NAMALWA (cell line): ENCODE results near the gene PSMB7.

Source experiments
- DNase-seq: peaks from one replicate; pipeline ENCODE4 v3.0.0-alpha.2; 2015; ENCODE audit warnings: low spot score

The PSMB7 gene

DNA sequence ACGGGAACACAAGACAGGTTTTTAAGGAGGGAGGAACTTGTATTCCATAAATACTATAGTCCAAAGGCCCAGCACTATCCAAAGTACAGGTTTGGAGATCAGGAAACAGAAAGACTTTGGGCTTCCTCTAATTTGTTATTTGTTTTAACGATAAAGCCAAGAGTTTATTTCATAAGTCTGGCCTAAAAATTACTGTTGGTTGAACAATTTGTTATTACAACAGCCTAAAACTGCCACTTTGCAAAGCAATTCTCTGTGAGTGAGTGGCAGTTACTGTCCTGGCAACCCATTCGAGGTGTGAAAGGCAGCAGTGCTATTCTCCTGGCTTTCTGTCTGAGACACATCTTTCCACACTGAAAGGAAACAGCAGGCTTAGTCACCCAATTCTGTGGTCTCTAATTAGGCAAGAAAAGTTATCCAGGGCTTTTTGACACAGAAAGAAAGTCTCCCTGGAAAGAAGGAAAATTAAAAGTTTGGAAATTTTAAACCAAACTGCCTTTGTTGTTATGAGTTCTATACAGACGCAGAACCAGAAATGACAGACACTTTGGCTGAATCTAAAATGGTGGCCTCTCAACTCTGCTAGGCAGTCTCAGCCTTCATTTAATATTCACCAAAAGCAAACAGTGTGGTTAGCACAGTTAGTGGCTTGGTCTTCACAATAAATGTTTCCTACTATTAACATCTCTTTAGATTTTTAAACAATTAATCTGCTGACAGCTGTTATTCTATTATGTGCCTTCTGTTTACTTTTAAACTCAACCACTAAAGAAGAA lies 33.9 kb downstream of the PSMB7 start:
- no peak for DNase-seq

DNA sequence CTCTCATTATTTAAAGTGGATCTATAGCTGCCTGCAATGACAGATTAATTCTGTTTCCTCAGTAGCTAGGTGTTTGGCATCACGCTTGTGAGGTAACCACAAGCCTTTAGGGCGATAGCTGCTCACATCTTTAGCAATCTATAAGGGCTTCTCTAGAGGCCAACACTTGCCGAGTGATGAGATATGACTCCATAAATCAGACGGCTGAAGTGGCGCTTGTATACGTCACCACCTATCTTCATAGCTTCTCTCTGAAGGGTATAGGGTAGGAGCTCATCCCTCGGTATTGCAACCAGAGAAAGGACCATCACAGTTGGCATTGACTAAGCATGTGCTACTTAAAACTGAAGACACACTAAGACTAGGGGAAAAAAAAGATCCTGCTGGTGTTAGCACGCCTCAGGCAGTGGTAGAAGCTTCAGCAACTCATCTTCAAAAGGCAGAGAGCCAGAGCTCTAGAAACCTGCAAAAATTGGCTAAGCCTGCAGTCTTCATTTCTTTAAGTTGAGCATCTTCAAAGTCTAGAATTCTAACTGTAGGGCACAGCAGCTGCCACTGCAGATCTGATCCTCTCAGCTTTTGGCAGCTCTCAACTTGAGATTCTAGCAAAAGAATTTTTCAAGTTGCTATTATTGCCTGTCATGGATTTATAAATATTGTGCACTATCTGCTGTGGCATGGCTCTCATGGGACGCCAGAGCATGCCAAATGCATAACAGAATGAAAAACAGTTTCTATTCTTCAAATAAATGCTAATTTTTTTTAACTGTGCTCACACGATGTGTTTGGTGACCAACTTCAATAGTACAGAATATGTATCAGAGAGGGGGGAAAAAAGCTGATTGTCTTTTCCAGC lies 37.5 kb downstream of the PSMB7 start:
- no peak for DNase-seq

DNA sequence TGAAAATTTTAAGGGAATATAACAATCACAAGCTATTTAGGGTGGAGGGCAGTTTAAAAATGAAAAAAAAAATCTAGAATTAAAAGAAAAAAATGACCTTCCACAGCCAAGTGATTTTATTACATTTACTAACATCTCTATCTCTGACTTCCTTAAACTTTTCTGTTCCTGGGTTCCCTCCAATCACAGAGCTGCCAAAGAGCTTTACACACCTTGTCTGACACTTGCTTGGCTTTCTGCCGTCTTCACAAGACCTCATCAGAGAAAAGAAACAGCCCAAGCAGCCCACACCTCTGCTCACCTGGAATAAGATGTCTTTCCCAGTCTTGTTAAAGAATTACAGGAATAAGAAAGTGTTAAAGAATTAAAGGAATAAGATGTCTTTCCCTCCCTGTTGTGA lies 38.9 kb downstream of the PSMB7 start:
- DNase-seq, result no peak

DNA sequence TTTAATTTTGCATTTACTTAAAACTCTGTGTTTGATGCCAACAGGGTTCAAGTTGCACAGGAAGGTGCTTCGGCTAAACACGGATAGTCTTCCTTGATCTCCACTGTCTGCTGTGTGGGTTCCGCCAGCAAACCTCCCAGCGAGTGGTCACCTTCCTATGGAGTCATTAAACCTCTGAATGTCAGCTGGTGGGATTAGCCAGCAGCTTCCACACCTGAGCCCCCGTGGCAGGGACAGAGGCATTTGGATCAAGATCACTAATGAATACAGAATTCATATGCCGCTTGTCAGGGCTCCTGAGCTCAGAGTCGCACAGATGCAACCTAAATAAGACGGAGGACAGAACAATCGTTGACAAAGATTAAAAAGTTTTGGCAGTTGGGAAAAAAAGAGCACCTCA lies 39.5 kb downstream of the PSMB7 start:
- DNase-seq, result no peak

DNA sequence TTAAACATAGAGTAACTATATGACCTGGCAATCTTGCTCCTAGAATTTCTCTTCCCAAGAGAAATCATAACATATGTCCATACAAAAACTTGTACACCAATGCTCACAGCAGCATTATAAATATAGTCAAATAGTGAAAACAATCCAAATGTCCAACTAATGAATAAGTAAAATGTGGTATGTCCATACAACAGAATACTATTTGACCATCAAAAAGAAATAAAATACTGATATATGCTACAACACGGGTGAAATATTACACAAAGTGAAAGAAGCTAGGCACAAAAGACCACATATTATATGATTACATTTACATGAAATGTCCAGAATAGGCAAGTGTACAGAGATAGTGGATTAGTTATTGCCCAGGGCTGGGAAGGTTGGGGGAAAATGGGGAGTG lies 41.4 kb downstream of the PSMB7 start:
- no peak for DNase-seq

DNA sequence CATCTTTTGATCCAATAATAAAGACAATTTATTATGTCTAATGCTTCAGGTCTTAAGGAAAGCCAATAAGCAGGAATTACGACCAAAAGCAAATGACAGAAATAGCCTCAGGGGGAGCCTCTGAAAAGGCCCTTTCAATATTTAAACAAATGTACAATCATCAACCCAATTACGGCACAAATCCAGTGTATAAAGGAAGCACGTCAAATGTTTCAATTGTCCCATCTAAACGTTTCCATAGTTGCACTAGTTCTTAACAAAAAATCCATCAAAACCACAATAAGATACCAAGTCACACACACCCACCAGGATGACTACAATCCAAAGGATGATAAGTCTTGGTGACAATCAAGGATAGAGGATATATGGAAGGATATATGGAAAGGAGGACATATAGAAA lies 41.9 kb downstream of the PSMB7 start:
- no peak for DNase-seq

DNA sequence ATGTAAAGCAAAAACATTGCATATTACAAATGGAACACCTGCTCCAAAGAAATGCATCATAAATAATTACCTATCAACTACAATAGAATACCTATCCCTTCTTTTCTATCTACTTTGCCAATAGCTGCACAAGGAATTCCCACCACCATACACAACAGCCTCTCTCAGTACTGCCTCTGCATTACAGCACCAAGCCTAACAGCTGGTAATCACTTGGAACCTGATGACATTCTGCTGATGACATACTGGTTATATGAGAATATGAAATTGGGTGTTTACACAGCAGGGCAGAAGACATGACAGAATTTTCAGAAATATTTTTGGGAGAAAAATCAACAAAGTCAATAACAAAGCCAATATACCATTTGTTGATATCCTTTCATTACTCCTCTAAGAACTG lies 43.2 kb downstream of the PSMB7 start:
- no peak for DNase-seq

DNA sequence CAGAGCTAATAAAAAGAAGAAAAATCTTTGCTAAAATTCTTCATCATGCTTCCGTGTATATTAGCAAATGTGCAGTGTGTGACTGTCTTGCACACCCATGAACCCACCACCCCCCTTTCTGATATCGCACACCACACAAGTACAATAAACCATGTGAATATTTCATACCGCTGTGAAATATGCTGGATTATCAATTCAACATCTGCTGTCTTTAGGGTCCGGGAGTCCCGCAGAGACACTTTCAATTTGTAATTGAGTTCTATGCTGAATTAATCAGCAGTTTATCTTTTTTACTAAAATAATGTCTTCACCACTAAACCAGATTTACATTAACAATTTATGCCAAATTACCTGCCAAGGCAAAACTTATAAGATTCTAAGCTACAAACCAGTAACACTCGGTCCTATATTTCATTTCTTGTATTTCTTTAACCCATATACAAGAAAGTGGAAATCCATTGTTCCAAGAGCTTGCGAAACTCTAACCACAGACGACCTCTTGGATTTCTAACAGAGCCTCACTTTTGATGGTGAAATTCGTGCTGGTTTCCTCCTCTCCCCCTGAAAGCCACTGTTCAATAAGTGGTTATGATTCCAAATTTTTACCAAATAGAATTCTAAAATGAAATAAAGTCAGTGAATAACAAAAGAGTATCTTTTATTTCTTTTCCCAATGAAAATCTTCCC lies 44.2 kb downstream of the PSMB7 start:
- no peak for DNase-seq

DNA sequence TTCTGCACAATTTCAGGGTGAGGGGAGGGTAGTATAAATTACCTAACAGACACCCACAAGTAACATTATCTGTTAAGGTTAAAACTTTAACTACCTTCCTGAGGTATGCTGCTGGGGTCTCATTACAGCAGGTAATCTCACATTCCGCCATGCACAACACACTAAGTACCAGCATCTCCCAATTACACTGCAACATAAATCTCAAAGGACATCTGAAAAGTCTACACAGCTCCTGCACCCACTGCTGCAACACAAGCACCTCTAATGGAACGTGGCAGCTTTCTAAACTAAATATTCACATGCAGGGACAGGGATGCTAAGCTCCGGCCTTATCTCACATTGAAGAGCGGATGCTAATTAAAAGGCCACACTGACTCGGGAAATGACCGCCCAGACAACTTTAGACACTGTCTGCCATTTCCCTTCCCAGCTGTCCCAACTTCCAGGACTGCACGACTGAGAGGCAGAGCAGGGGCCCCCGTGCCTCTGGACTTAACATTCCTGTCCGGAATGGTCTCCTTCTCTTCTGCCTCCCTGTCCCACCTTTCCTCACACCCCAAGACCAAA lies 45.9 kb downstream of the PSMB7 start:
- no peak for DNase-seq

DNA sequence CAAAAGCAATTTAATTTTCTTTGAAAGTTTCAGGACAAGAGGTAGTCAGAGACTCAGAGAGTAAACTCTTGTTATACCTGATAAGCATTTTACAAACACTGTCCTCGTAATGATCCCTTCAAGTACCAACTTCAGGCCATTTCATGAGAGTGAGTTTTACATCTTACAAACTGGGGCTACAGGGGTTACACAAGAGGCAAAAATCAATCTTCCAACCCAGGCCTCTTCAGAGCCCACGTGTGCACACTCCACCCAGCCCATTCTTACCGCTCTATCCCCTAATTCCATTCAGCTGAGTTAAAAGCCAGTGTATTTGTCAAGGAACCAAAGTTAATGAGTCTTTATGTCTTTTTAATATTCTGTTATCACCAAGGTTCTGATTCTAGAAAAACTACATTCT lies 46.5 kb downstream of the PSMB7 start:
- no peak for DNase-seq

DNA sequence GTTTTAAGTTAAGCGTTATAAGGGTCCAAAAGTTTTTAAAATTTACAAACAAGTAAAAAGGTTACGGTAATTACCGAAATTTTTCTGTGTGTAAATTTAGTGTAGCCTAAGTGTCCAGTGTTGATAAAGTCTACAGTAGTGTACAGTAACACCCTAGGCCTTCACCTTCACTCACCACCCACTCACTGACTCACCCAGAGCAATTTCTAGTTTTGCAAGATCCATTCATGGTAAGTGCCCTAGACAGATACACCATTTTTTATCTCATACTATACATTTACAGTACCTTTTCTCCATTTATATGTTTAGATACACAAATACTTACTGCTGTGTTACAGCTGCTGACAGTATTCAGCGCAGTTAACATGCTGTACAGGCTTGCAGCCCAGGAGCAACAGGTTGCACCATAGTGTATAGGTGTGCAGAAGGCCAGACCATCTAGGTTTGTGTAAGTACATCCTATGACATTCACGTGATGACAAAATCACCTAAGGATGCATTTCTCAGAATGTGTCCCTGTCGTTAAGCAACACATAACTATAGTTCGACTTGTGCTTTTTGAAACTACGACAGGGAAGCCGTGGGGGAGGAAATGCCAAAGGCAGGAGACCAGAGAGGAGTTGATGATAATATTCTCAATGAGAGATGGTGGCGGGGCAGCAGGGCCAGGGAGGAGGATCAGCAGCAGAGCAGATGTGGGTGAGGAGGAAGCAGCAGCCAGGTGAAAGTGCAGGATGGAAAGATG lies 48.6 kb downstream of the PSMB7 start:
- no peak for DNase-seq

DNA sequence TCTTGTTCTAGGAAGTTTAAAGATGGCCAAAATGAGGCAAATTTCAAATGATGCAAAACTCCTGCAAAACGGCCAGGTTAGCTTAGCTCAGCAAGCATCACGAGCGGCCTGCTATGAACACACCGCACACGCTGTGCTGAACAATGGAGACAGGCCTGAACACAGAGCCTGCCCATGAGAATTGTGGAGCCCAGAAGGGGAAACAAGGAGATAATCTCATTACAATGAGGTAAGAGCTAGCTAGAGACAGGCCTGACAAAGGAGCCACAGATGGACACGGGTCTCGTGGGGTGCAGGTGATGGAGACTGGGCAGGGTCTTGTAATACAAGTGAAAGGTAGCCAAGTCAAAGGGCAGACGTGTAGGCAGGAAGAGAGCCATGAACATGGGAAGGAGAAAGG lies 50.2 kb downstream of the PSMB7 start:
- DNase-seq, result no peak

DNA sequence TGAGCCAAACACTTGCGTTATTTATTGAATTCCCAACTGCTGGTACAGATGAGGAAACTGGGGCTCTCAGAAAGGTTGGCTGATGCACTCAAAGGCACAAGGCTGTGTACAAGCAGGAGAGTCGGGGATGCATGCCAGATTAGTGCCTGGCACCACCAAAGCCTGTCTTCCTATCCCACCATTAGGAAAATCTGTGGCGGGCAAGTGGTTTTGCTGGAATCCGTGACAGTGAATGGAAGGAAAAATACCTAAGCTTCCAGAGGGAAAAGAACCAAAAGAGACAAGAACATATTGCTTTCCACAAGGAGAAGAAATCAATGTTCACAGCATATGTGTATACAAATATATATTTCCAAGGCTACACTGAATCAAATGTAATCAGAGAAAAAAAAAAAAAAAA lies 51.1 kb downstream of the PSMB7 start:
- DNase-seq, result no peak

DNA sequence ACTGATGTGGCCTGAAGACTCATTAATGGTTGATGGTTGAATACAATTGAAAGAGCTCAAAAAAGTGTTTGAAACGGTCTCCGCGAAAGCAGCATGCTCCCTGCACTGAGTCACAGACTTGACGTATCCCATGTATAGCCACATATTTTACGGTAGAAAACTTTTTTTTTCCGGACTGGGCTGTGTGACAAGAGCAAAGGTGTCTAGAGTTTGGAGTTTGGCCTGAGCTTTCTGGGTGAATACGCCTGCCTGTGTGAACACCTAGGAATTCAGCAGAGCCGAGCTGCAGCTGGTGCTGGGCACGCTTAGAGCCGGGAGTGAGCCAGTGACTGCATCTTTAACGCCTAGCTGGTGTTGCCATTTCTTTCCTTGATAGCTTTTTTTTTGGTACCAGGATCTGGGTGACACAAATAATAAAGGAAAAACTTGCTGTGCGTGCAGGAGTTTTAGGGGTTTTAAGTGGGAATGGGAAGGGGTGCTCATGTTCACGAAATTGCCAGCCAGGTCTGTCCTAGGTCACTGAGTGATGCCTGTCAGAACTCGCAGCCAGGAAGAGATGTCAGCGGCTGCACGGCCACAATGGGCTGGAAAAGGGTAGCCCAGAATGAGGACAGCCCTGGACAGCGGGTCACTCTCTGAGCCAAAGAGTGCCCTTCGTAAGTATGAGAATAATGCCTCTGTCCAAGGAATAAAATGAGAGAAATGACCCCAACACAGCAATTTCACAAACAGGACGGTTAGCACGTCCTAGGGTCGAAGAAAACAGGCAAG lies 51.7 kb downstream of the PSMB7 start:
- no peak for DNase-seq

DNA sequence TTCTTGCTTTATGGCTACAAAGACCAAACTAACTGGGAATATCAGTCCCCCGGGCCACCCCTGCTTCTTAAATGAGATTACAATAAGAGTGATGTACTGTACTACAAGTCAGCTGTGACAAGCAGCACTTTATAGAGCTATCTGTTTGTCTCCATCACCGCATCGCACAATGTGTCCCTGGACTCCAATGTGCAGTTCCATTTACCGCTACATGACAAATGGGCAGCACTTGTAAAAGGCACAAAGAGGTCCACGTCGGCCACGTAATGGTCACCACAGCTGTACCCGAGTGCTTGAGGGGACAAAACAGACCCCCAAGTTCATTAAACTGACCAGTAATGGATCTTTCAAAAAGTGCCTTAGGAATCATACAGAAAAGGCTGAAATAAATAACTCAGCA lies 54.1 kb downstream of the PSMB7 start:
- no peak for DNase-seq

DNA sequence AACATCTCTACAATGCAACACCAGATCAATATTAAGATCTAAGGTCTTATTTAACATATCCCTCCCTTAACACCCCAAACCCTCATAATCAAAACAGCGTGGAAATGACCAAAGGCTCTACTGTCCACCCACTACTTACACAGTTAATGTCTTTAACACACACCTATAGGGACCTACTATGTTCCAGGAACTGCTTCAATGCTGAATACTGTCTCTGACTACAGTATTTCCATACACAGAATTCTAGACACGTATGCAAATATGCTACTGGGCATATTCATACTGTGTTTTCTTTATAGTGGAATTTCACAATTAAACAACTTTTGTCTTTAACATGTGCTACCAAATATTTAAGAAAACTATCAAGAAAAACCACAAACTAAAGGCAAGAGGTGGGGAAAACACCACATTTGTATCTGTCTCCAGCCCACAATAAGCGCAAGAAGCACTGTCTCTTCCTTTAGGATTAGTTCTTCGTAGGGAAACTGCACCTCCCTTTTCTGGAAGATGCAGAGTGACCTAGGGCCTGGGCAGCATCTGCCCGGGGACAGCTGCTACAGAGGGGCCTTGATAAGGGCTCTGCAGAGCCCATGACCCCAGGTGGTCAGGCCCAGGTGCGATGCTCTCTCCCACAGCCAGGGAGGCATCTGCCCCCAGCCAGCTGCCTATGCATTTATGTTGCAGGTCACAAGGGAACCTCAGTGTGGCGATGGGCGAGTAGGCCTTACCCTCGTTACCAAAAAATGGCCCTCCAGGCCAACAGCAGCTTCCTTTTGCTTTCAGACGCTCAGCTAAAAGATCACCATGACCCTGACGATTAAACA lies 55.2 kb downstream of the PSMB7 start:
- peak; percentile 20 for DNase-seq

DNA sequence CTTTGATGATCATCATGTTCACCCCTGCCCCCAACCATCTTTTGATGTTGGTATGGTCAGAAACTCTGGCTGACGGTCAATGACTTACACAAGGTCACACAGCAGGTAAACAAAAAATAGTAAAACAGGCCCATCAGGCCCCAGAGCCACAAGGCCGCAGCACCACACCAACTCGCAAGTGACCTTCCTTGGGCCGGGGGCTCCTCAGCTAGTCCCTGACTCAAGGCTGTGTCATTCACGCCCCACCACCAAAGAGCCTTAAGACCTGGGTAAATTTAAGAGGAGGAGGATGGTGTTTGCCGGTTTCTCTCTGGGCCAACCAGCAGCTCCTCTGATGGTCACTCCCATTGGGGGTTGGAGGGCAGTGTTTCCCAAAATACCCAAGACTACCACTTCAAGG lies 55.8 kb downstream of the PSMB7 start:
- no peak for DNase-seq

DNA sequence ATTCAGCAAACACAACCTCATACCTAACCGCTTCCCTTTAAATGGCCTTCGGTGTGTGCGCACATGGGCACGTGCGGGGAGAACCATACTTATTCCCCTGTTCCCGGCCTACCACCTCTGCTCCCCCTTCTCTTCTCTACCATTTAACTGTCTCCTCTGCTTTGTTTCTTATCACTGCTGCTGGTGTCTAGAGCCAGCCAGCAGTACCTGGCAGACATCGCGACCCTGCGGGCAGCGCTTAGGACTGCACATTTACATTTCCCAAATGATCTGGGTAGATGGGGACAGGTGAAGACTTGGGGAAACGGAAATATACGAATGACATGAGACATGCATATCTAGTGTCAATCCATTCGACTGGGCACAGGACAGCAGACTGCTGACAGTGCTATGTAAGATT lies 56.6 kb downstream of the PSMB7 start:
- DNase-seq, result no peak

DNA sequence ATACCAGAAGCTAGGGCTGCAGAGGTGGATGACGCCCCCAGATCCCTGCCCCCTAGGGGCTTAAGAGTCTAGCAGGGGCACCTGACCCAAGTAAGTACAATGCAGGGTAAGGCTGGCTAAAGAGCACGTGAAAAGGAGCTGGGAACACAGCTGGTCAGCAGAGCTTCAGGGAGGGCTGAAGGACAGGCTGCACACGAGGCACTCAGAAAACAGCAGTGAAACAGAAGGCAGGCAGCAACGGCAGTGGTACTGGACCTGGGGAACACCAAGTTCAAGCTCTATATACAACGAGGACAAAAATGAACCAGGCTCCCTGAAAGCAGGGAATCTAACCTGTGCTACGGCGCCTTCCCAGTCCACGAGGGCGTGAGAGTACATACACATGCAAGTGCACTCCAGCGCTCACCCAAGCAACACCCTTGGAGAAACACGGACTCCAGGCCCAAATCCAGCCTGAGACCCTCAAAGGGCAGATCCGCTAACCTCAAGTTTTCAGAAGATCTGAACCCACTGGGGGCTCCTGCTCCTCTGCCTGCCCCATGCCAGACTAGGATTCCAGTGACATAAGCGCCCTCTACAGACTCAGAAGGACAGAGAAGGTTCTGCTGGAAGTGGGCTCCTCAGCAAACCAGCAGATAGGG lies 57.4 kb downstream of the PSMB7 start:
- peak; percentile 38 for DNase-seq
